HepG2 (cell line): Measurements from ENCODE around the gene ADARB1. TPM values are rescaled to one million over a fixed set of nuclear protein-coding genes. Genes with fewer than 3 reads are reported as not detected.
A peak's percentile ranks its signal among the peaks of the same experiment; 100 is the strongest.

ENCODE experiments used
- FOXO1 ChIP-seq: sonication (generic); formaldehyde crosslinking; IDR thresholded peaks from 2 replicates; pipeline ENCODE4 v1.4.0; 2020; ENCODE audit warnings: missing genetic modification reagents
- GATAD1 ChIP-seq: IDR thresholded peaks from 2 replicates; pipeline ENCODE4 v1.6.1; 2016; ENCODE audit warnings: missing genetic modification reagents, missing compliant biosample characterization
- ISX ChIP-seq: sonication (generic); formaldehyde crosslinking; conservative IDR thresholded peaks from 2 replicates; pipeline ENCODE4 v1.5.0; 2020; ENCODE audit warnings: missing genetic modification reagents
- MEIS1 ChIP-seq: sonication (generic); formaldehyde crosslinking; IDR thresholded peaks from 2 replicates; pipeline ENCODE4 v1.9.0; 2021; ENCODE audit warnings: mild to moderate bottlenecking, missing genetic modification reagents, moderate library complexity, borderline replicate concordance
- NBN ChIP-seq: fragments of 450-650 bp; conservative IDR thresholded peaks from 2 replicates; pipeline ENCODE4 v1.6.1; 2017
- NFIB ChIP-seq: sonication (generic); formaldehyde crosslinking; IDR thresholded peaks from 2 replicates; pipeline ENCODE4 v1.9.0; 2021; ENCODE audit warnings: missing genetic modification reagents, mild to moderate bottlenecking, borderline replicate concordance
- NONO ChIP-seq, 2 experiments: fragments of 450-650 bp in 1 of 2; sonication (generic) in 1 of 2; formaldehyde crosslinking in 1 of 2; IDR thresholded peaks in 1 of 2; conservative IDR thresholded peaks in 1 of 2; 2 replicates each; pipeline versions ENCODE4 v1.6.1 to v1.8.0; 2017 to 2022; ENCODE audit warnings: mild to moderate bottlenecking in 1 of 2, missing genetic modification reagents in 1 of 2, moderate library complexity in 1 of 2
- PAF1 ChIP-seq: IDR thresholded peaks from 2 replicates; pipeline ENCODE4 v1.6.1; 2016; ENCODE audit warnings: missing genetic modification reagents, missing compliant biosample characterization
- POGZ ChIP-seq: sonication (generic); formaldehyde crosslinking; IDR thresholded peaks from 2 replicates; pipeline ENCODE4 v1.4.0; 2020; ENCODE audit warnings: mild to moderate bottlenecking, missing genetic modification reagents
- PRPF4 ChIP-seq: fragments of 200-400 bp; formaldehyde crosslinking; IDR thresholded peaks from 2 replicates; pipeline ENCODE4 v1.6.1; 2016; ENCODE audit warnings: low read length, low read depth; ENCODE audit not compliant: poor library complexity, severe bottlenecking
- RARG ChIP-seq: sonication (generic); formaldehyde crosslinking; IDR thresholded peaks from 2 replicates; pipeline ENCODE4 v1.4.0; 2020; ENCODE audit warnings: low read depth, mild to moderate bottlenecking, missing genetic modification reagents
- SIX4 ChIP-seq: sonication (generic); formaldehyde crosslinking; IDR thresholded peaks from 2 replicates; pipeline ENCODE4 v1.4.0; 2020; ENCODE audit warnings: missing genetic modification reagents
- SP4 ChIP-seq: sonication (generic); formaldehyde crosslinking; IDR thresholded peaks from 2 replicates; pipeline ENCODE4 v1.8.1; 2023; ENCODE audit warnings: mild to moderate bottlenecking, missing genetic modification reagents
- TAF1 ChIP-seq: sonication (generic); formaldehyde crosslinking; IDR thresholded peaks from 2 replicates; pipeline ENCODE4 v1.4.0; 2020; ENCODE audit warnings: missing genetic modification reagents
- TOE1 ChIP-seq: sonication (generic); formaldehyde crosslinking; IDR thresholded peaks from 2 replicates; pipeline ENCODE4 v1.4.0; 2020; ENCODE audit warnings: mild to moderate bottlenecking, missing genetic modification reagents
- ZBTB10 ChIP-seq: sonication (generic); formaldehyde crosslinking; IDR thresholded peaks from 2 replicates; pipeline ENCODE4 v1.4.0; 2020; ENCODE audit warnings: missing genetic modification reagents, borderline replicate concordance
- ZKSCAN8 ChIP-seq: IDR thresholded peaks from 2 replicates; pipeline ENCODE4 v1.6.1; 2016; ENCODE audit warnings: borderline replicate concordance, missing genetic modification reagents, missing compliant biosample characterization
- ZMYM2 ChIP-seq: sonication (generic); formaldehyde crosslinking; IDR thresholded peaks from 2 replicates; pipeline ENCODE4 v1.8.0; 2022; ENCODE audit warnings: mild to moderate bottlenecking, missing genetic modification reagents
- ZNF263 ChIP-seq: sonication (generic); formaldehyde crosslinking; IDR thresholded peaks from 2 replicates; pipeline ENCODE4 v1.4.0; 2020; ENCODE audit warnings: missing genetic modification reagents
- ZNF333 ChIP-seq: sonication (generic); formaldehyde crosslinking; IDR thresholded peaks from 2 replicates; pipeline ENCODE4 v1.4.0; 2020; ENCODE audit warnings: mild to moderate bottlenecking, missing genetic modification reagents, borderline replicate concordance
- ZNF446 ChIP-seq: sonication (generic); formaldehyde crosslinking; IDR thresholded peaks from 2 replicates; pipeline ENCODE4 v1.5.0; 2020; ENCODE audit warnings: mild to moderate bottlenecking, missing genetic modification reagents
- ZNF674 ChIP-seq: sonication (generic); formaldehyde crosslinking; IDR thresholded peaks from 2 replicates; pipeline ENCODE4 v1.5.0; 2020; ENCODE audit warnings: low read depth, mild to moderate bottlenecking, missing genetic modification reagents
- ZNF770 ChIP-seq: sonication (generic); formaldehyde crosslinking; IDR thresholded peaks from 2 replicates; pipeline ENCODE4 v1.5.0; 2020; ENCODE audit warnings: mild to moderate bottlenecking, missing genetic modification reagents
- polyA plus RNA-seq, 8 experiments: library from polyadenylated mRNA; depleted of rRNA in 3 of 8; stranded (reverse) in 7 of 8; unstranded in 1 of 8; fragments of >200 nt; fragmentation: Illumina TruSeq in 4 of 8; extraction: Trizol in 4 of 8; gene quantifications; 2 replicates each; pipeline versions ENCODE4 v1.2.1 to v1.2.3, GENCODE V29; 2011 to 2016; ENCODE audit warnings: low read depth in 4 of 8, missing spikeins in 1 of 8, mixed read lengths in 1 of 8; ENCODE audit not compliant: insufficient read depth in 1 of 8
- total RNA-seq, 5 experiments: library from RNA; depleted of rRNA; stranded (reverse); fragments of >200 nt; fragmentation: Illumina TruSeq; extraction: Trizol; gene quantifications; 2 replicates each; pipeline ENCODE4 v1.2.3, GENCODE V29; 2016; ENCODE audit warnings: low read depth in 1 of 5
- TF ChIP-seq, protein P1 (sequence below): sonication (generic); formaldehyde crosslinking; IDR thresholded peaks from 2 replicates; pipeline ENCODE4 v1.4.0; 2020; ENCODE audit warnings: mild to moderate bottlenecking, low read depth, missing genetic modification reagents

Gene ADARB1
- total and polyA plus RNA-seq, 2 of the 13 experiments (the other 11 are each of a cell fraction or from before 2014, with no cell fraction given) = 6.6 to 10.0 TPM

GRCh38 chr21:45074048-45074817 is at the start of gene ADARB1 (continued):
- TF ChIP-seq SIX4 (CRISPR knock-in tag) (no peak), PAF1 (CRISPR knock-in tag) (no peak), ZMYM2 (CRISPR knock-in tag) (no peak), NONO (IDR thresholded peaks at IDR 0.05) (no peak), NONO (CRISPR knock-in tag; conservative IDR thresholded peaks at IDR 0.05) (peak; percentile 39; the same call in 1 of the 2 replicates), ISX (CRISPR knock-in tag) (peak; percentile 41; the same call in 1 of the 2 replicates), SP4 (CRISPR knock-in tag) (peak; percentile 57; the same call in 1 of the 2 replicates), ZNF446 (0 out of 2 replicates have a peak, but pooled peaks have one; percentile 27), ZNF674 (CRISPR knock-in tag) (no peak), ZNF263 (CRISPR knock-in tag) (peak; percentile 26; the same call in 1 of the 2 replicates), TAF1 (CRISPR knock-in tag) (peak; percentile 33; the same call in 1 of the 2 replicates), ZBTB10 (CRISPR knock-in tag) (0 out of 2 replicates have a peak, but pooled peaks have one; percentile 39), MEIS1 (CRISPR knock-in tag) (no peak), ZKSCAN8 (CRISPR knock-in tag) (no peak), GATAD1 (CRISPR knock-in tag) (peak; percentile 25; the same call in 1 of the 2 replicates), RARG (CRISPR knock-in tag) (no peak), FOXO1 (0 out of 2 replicates have a peak, but pooled peaks have one; percentile 7), TOE1 (CRISPR knock-in tag) (no peak), NFIB (CRISPR knock-in tag) (no peak), ZNF333 (CRISPR knock-in tag) (no peak; the same call in 1 of the 2 replicates), ZNF770 (CRISPR knock-in tag) (peak; percentile 31; the same call in 1 of the 2 replicates), POGZ (CRISPR knock-in tag) (no peak), NBN (no peak), PRPF4 (peak; percentile 18)
- TF ChIP-seq, protein P1, sequence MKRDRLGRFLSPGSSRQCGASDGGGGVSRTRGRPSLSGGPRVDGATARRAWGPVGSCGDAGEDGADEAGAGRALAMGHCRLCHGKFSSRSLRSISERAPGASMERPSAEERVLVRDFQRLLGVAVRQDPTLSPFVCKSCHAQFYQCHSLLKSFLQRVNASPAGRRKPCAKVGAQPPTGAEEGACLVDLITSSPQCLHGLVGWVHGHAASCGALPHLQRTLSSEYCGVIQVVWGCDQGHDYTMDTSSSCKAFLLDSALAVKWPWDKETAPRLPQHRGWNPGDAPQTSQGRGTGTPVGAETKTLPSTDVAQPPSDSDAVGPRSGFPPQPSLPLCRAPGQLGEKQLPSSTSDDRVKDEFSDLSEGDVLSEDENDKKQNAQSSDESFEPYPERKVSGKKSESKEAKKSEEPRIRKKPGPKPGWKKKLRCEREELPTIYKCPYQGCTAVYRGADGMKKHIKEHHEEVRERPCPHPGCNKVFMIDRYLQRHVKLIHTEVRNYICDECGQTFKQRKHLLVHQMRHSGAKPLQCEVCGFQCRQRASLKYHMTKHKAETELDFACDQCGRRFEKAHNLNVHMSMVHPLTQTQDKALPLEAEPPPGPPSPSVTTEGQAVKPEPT (CRISPR knock-in tag) = no peak
